ENCODE measurements around the gene GP5. TPM values are rescaled to one million over a fixed set of nuclear protein-coding genes. Genes with fewer than 3 reads are reported as not detected.

Gene GP5
- total and polyA plus RNA-seq, 9 of the 15 experiments (the other 6 are each of a cell fraction or from before 2014, with no cell fraction given), result 0.03 to 0.04 (median 0.04) TPM; not detected in 6

DNA sequence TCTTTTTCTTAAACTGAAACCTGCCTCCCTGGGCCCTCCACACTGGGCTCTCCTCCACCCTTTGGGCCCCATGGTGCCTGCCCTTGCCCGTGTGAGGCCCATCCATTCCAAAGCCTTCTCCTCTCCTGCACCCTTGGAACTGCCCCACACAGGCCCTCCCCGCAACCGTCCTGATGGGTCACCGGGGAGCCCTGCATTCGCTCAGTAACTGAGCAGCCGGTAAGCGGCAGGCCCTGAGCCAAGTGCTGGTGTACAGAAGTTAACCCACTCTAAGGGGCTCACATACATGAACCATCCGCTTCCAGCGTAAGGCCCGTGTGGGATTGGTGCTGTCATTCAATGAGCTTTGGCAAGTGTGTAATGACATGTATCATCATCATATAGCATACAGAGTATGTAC lies 24.1 kb downstream of the GP5 start (continued):
- TF ChIP-seq, protein P1, sequence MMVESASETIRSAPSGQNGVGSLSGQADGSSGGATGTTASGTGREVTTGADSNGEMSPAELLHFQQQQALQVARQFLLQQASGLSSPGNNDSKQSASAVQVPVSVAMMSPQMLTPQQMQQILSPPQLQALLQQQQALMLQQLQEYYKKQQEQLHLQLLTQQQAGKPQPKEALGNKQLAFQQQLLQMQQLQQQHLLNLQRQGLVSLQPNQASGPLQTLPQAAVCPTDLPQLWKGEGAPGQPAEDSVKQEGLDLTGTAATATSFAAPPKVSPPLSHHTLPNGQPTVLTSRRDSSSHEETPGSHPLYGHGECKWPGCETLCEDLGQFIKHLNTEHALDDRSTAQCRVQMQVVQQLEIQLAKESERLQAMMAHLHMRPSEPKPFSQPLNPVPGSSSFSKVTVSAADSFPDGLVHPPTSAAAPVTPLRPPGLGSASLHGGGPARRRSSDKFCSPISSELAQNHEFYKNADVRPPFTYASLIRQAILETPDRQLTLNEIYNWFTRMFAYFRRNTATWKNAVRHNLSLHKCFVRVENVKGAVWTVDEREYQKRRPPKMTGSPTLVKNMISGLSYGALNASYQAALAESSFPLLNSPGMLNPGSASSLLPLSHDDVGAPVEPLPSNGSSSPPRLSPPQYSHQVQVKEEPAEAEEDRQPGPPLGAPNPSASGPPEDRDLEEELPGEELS (CRISPR knock-in tag; IDR thresholded peaks at IDR 0.05; ENCODE audit: borderline replicate concordance), result no peak
- TF ChIP-seq ZBED1 (IDR thresholded peaks at IDR 0.05), result no peak
- no peak for TF ChIP-seq CBFB (CRISPR knock-in tag; IDR thresholded peaks at IDR 0.05)
- TF ChIP-seq MEF2D (tag; conservative IDR thresholded peaks at IDR 0.05; ENCODE audit: low read depth), result no peak
- no peak for TF ChIP-seq KLF1 (tag; IDR thresholded peaks at IDR 0.05)
- TF ChIP-seq RBM22 (IDR thresholded peaks at IDR 0.05; ENCODE audit: low read depth, low read length, poor library complexity, severe bottlenecking), result no peak
- no peak for TF ChIP-seq ZKSCAN3 (CRISPR knock-in tag; IDR thresholded peaks at IDR 0.05)
- TF ChIP-seq, protein P2, sequence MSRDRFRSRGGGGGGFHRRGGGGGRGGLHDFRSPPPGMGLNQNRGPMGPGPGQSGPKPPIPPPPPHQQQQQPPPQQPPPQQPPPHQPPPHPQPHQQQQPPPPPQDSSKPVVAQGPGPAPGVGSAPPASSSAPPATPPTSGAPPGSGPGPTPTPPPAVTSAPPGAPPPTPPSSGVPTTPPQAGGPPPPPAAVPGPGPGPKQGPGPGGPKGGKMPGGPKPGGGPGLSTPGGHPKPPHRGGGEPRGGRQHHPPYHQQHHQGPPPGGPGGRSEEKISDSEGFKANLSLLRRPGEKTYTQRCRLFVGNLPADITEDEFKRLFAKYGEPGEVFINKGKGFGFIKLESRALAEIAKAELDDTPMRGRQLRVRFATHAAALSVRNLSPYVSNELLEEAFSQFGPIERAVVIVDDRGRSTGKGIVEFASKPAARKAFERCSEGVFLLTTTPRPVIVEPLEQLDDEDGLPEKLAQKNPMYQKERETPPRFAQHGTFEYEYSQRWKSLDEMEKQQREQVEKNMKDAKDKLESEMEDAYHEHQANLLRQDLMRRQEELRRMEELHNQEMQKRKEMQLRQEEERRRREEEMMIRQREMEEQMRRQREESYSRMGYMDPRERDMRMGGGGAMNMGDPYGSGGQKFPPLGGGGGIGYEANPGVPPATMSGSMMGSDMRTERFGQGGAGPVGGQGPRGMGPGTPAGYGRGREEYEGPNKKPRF (IDR thresholded peaks at IDR 0.05; ENCODE audit: low read depth, low read length), result no peak
- TF ChIP-seq ZFP91 (CRISPR knock-in tag; IDR thresholded peaks at IDR 0.05), result no peak
- TF ChIP-seq ZNF431 (CRISPR knock-in tag; IDR thresholded peaks at IDR 0.05), result no peak

Measured in K562 (cell line).